HepG2 (cell line): ENCODE results near the gene NEU1. TPM values are rescaled to one million over a fixed set of nuclear protein-coding genes. Genes with fewer than 3 reads are reported as not detected.

Source experiments
- CBFB ChIP-seq: sonication (generic); formaldehyde crosslinking; IDR thresholded peaks from 2 replicates; pipeline ENCODE4 v1.4.0; 2020; ENCODE audit warnings: missing genetic modification reagents
- ESRRA ChIP-seq: sonication (generic); formaldehyde crosslinking; IDR thresholded peaks from 2 replicates; pipeline ENCODE4 v1.5.1; 2020; ENCODE audit warnings: mild to moderate bottlenecking, low read depth, missing genetic modification reagents
- HDAC2 ChIP-seq: sonication (generic); formaldehyde crosslinking; IDR thresholded peaks from 2 replicates; pipeline ENCODE4 v1.4.0; 2020; ENCODE audit warnings: missing genetic modification reagents
- KDM3A ChIP-seq: IDR thresholded peaks from 2 replicates; pipeline ENCODE4 v1.6.1; 2018; ENCODE audit warnings: low read depth, missing compliant biosample characterization
- KDM4B ChIP-seq: sonication (generic); formaldehyde crosslinking; IDR thresholded peaks from 2 replicates; pipeline ENCODE4 v1.4.0; 2020; ENCODE audit warnings: missing genetic modification reagents
- KLF16 ChIP-seq, 2 experiments: sonication (generic) in 1 of 2; formaldehyde crosslinking in 1 of 2; IDR thresholded peaks; 2 replicates each; pipeline versions ENCODE4 v1.6.1 to v1.8.0; 2016 to 2023; ENCODE audit warnings: missing genetic modification reagents in 2 of 2, missing compliant biosample characterization in 1 of 2
- STAT6 ChIP-seq: sonication (generic); formaldehyde crosslinking; IDR thresholded peaks from 2 replicates; pipeline ENCODE4 v1.4.0; 2020; ENCODE audit warnings: missing genetic modification reagents, mild to moderate bottlenecking, borderline replicate concordance
- ZNF235 ChIP-seq: sonication (generic); formaldehyde crosslinking; IDR thresholded peaks from 2 replicates; pipeline ENCODE4 v1.8.1; 2023; ENCODE audit warnings: mild to moderate bottlenecking, missing genetic modification reagents, borderline replicate concordance
- ZNF441 ChIP-seq: sonication (generic); formaldehyde crosslinking; IDR thresholded peaks from 2 replicates; pipeline ENCODE4 v1.7.0; 2021; ENCODE audit warnings: missing genetic modification reagents, borderline replicate concordance
- ZNF552 ChIP-seq: sonication (generic); formaldehyde crosslinking; IDR thresholded peaks from 2 replicates; pipeline ENCODE4 v1.9.0; 2022; ENCODE audit warnings: missing genetic modification reagents, mild to moderate bottlenecking, borderline replicate concordance
- ZNF597 ChIP-seq: sonication (generic); formaldehyde crosslinking; IDR thresholded peaks from 2 replicates; pipeline ENCODE4 v1.5.0; 2020; ENCODE audit warnings: missing genetic modification reagents
- ZNF616 ChIP-seq: sonication (generic); formaldehyde crosslinking; IDR thresholded peaks from 2 replicates; pipeline ENCODE4 v1.5.0; 2020; ENCODE audit warnings: low read depth, mild to moderate bottlenecking, missing genetic modification reagents
- ZNF703 ChIP-seq: sonication (generic); formaldehyde crosslinking; IDR thresholded peaks from 2 replicates; pipeline ENCODE4 v1.5.1; 2020; ENCODE audit warnings: missing genetic modification reagents, mild to moderate bottlenecking, moderate library complexity, borderline replicate concordance
- ZNF747 ChIP-seq: sonication (generic); formaldehyde crosslinking; IDR thresholded peaks from 2 replicates; pipeline ENCODE4 v1.8.1; 2023; ENCODE audit warnings: missing genetic modification reagents, mild to moderate bottlenecking, borderline replicate concordance
- polyA plus RNA-seq, 8 experiments: library from polyadenylated mRNA; depleted of rRNA in 3 of 8; stranded (reverse) in 7 of 8; unstranded in 1 of 8; fragments of >200 nt; fragmentation: Illumina TruSeq in 4 of 8; extraction: Trizol in 4 of 8; gene quantifications; 2 replicates each; pipeline versions ENCODE4 v1.2.1 to v1.2.3, GENCODE V29; 2011 to 2016; ENCODE audit warnings: low read depth in 4 of 8, missing spikeins in 1 of 8, mixed read lengths in 1 of 8; ENCODE audit not compliant: insufficient read depth in 1 of 8
- total RNA-seq, 5 experiments: library from RNA; depleted of rRNA; stranded (reverse); fragments of >200 nt; fragmentation: Illumina TruSeq; extraction: Trizol; gene quantifications; 2 replicates each; pipeline ENCODE4 v1.2.3, GENCODE V29; 2016; ENCODE audit warnings: low read depth in 1 of 5
- TF ChIP-seq, protein P1 (sequence below): sonication (generic); formaldehyde crosslinking; IDR thresholded peaks from 2 replicates; pipeline ENCODE4 v1.4.0; 2020; ENCODE audit warnings: missing genetic modification reagents, low read depth, mild to moderate bottlenecking, borderline replicate concordance
- TF ChIP-seq, protein P2 (sequence below): sonication (generic); formaldehyde crosslinking; IDR thresholded peaks from 2 replicates; pipeline ENCODE4 v1.5.0; 2020; ENCODE audit warnings: mild to moderate bottlenecking, missing genetic modification reagents
- TF ChIP-seq, protein P3 (sequence below): sonication (generic); formaldehyde crosslinking; IDR thresholded peaks from 2 replicates; pipeline ENCODE4 v1.5.1; 2020; ENCODE audit warnings: missing genetic modification reagents, mild to moderate bottlenecking, borderline replicate concordance
- TF ChIP-seq, protein P4 (sequence below): IDR thresholded peaks from 2 replicates; pipeline ENCODE4 v1.6.1; 2012; ENCODE audit warnings: inconsistent platforms

The NEU1 gene
- total and polyA plus RNA-seq, 2 of the 13 experiments (the other 11 are each of a cell fraction or from before 2014, with no cell fraction given) = 215 to 297 TPM

DNA sequence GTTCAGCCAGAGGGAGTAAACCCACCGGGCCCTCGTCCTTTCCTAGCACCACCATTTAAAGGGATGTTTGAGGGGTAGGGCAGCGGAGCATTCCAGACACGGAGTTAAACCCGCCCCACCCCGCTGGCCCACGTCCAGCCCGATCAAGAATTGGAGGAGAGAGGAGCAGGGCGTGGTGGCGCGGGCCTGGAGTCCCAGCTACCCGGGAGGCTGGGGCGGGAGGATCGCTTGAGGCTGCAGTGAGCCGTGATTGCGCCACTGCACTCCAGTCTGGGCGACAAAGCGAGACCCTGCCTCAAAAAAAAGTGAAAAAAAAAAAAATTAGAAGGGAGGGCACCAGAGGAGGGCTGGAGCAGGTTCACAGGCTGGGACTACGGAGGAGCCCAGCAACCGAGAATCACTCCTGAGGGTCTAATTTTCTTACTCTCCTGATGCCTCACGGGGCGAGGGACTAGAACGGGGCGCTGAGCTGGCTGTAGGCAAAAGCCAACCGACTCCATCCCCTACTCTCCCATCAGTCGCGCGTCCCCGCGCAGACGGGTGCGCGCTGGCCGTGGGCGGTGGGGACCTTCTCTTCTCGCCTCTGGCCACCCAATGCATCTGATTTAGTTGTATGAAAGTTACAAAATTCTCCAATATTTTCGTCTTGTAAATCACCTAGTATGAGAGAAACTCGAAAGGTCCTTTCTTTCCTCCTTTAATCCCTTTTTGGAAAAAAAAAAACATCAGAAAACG lies 41.2 kb downstream of the NEU1 start (continued):
- TF ChIP-seq ZNF441 (CRISPR knock-in tag) (peak; percentile 32; the same call in 1 of the 2 replicates), ZNF747 (CRISPR knock-in tag) (no peak), KDM3A (peak; percentile 56; the same call in 1 of the 2 replicates), ZNF235 (no peak), HDAC2 (0 out of 2 replicates have a peak, but pooled peaks have one; percentile 9), ESRRA (no peak), CBFB (CRISPR knock-in tag) (no peak), KLF16 (CRISPR knock-in tag; IDR thresholded peaks at IDR 0.05) (no peak), ZNF616 (no peak), KDM4B (no peak), ZNF597 (no peak), ZNF703 (CRISPR knock-in tag) (no peak), STAT6 (CRISPR knock-in tag) (no peak), ZNF552 (no peak)
- TF ChIP-seq, protein P1, sequence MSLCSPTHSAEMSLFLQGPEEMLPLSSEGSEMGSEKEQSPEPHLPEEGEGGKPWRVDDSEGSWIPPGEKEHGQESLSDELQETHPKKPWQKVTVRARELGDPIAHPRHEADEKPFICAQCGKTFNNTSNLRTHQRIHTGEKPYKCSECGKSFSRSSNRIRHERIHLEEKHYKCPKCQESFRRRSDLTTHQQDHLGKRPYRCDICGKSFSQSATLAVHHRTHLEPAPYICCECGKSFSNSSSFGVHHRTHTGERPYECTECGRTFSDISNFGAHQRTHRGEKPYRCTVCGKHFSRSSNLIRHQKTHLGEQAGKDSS (CRISPR knock-in tag) = no peak
- TF ChIP-seq, protein P2, sequence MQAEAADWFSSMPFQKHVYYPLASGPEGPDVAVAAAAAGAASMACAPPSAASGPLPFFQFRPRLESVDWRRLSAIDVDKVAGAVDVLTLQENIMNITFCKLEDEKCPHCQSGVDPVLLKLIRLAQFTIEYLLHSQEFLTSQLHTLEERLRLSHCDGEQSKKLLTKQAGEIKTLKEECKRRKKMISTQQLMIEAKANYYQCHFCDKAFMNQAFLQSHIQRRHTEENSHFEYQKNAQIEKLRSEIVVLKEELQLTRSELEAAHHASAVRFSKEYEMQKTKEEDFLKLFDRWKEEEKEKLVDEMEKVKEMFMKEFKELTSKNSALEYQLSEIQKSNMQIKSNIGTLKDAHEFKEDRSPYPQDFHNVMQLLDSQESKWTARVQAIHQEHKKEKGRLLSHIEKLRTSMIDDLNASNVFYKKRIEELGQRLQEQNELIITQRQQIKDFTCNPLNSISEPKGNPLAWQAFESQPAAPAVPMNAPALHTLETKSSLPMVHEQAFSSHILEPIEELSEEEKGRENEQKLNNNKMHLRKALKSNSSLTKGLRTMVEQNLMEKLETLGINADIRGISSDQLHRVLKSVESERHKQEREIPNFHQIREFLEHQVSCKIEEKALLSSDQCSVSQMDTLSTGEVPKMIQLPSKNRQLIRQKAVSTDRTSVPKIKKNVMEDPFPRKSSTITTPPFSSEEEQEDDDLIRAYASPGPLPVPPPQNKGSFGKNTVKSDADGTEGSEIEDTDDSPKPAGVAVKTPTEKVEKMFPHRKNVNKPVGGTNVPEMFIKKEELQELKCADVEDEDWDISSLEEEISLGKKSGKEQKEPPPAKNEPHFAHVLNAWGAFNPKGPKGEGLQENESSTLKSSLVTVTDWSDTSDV = peak; percentile 61; the same call in 1 of the 2 replicates
- TF ChIP-seq, protein P3, sequence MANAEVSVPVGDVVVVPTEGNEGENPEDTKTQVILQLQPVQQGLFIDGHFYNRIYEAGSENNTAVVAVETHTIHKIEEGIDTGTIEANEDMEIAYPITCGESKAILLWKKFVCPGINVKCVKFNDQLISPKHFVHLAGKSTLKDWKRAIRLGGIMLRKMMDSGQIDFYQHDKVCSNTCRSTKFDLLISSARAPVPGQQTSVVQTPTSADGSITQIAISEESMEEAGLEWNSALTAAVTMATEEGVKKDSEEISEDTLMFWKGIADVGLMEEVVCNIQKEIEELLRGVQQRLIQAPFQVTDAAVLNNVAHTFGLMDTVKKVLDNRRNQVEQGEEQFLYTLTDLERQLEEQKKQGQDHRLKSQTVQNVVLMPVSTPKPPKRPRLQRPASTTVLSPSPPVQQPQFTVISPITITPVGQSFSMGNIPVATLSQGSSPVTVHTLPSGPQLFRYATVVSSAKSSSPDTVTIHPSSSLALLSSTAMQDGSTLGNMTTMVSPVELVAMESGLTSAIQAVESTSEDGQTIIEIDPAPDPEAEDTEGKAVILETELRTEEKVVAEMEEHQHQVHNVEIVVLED (CRISPR knock-in tag) = no peak
- TF ChIP-seq, protein P4, sequence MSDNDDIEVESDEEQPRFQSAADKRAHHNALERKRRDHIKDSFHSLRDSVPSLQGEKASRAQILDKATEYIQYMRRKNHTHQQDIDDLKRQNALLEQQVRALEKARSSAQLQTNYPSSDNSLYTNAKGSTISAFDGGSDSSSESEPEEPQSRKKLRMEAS = no peak; the same call in none of the 2 replicates
